LNCAP (cell line): ENCODE measurements around the gene SPDYE4.

Experiments
- CTCF ChIP-seq: fragments of 450-650 bp; IDR thresholded peaks from 2 replicates; pipeline ENCODE4 v1.5.1; 2017; ENCODE audit warnings: mild to moderate bottlenecking

SPDYE4 gene

GRCh38 chr17:8725881-8726876, 32.2 kb downstream of the SPDYE4 start:
- no peak for TF ChIP-seq CTCF

- no peak for TF ChIP-seq CTCF
These were observed 33.9 kb downstream of the SPDYE4 start for GRCh38 chr17:8724451-8724850.

GRCh38 chr17:8720596-8720995, 37.8 kb downstream of the SPDYE4 start:
- no peak for TF ChIP-seq CTCF

GRCh38 chr17:8719291-8720246, 38.8 kb downstream of the SPDYE4 start:
- no peak for TF ChIP-seq CTCF

GRCh38 chr17:8718001-8718563, 40.3 kb downstream of the SPDYE4 start:
- TF ChIP-seq CTCF: no peak

- no peak for TF ChIP-seq CTCF
These were observed 44.5 kb downstream of the SPDYE4 start for GRCh38 chr17:8713878-8714277.

GRCh38 chr17:8713315-8713714, 45.0 kb downstream of the SPDYE4 start:
- TF ChIP-seq CTCF: no peak
